K562 (cell line): Measurements from ENCODE around the gene GPR39. TPM values are rescaled to one million over a fixed set of nuclear protein-coding genes. Genes with fewer than 3 reads are reported as not detected.

Experiments
- ATAC-seq: fragments of 200-7000 bp; cut with Tn5 transposase; 3 replicates; pipeline ENCODE4 v1.9.1; 2020; ENCODE audit warnings: moderate library complexity
- BruUV-seq: library from RNA; stranded (reverse); fragments of 400-500 nt; replicated peaks from 2 replicates; lab custom pipeline; 2021; lab: Mats Ljungman, UMichigan
- CTCF ChIA-PET: fragments of 300-600 bp; formaldehyde crosslinking; extraction: SDS; loops from one replicate; lab custom pipeline; 2021; ENCODE audit warnings: low intra/inter-chr PET ratio; lab: Yijun Ruan, JAX
- POLR2A ChIA-PET: fragments of 300-600, 350-650 bp; sonication (Branson Sonifier 250); formaldehyde crosslinking; extraction: SDS; loops from one replicate; lab custom pipeline; 2021; ENCODE audit warnings: antibody characterized with exemption, inconsistent platforms; lab: Yijun Ruan, JAX
- DNase-seq, 4 experiments: peaks; one replicate each; pipeline versions ENCODE4 v3.0.0 to v3.0.0-alpha.2; 2011 to 2018; ENCODE audit warnings: low spot score in 3 of 4, mixed read lengths in 3 of 4; ENCODE audit errors: extremely low read depth in 1 of 4
- FAIRE-seq: peaks from 2 replicates; lab custom pipeline; 2011; peaks lifted over from hg19 to GRCh38; lab: Jason Lieb, UNC
- H2AFZ ChIP-seq: 2 replicates; pipeline ENCODE4 v1.6.0; 2011; ENCODE audit warnings: low read depth, low read length, control low read depth, inconsistent platforms
- H3K27ac ChIP-seq: fragments of 200-600 bp; 3 replicates; pipeline ENCODE4 v1.8.0; 2011; ENCODE audit warnings: low read depth, mild to moderate bottlenecking, control low read depth, inconsistent platforms, low read length, moderate library complexity, mixed read lengths; ENCODE audit errors: extremely low read depth
- H3K27me3 ChIP-seq, 2 experiments: fragments of 300-600 bp in 1 of 2; 2 replicates in 1 of 2; 3 replicates in 1 of 2; pipeline versions ENCODE4 v1.6.0 to v1.8.0; 2011; ENCODE audit warnings: inconsistent platforms in 2 of 2, low read length in 2 of 2, mild to moderate bottlenecking in 1 of 2, mixed read lengths in 1 of 2, moderate library complexity in 1 of 2; ENCODE audit not compliant: control insufficient read depth in 2 of 2, insufficient read depth in 2 of 2
- H3K36me3 ChIP-seq: fragments of 300-600 bp; 3 replicates; pipeline ENCODE4 v1.8.0; 2011; ENCODE audit warnings: mild to moderate bottlenecking, low read length, inconsistent platforms; ENCODE audit not compliant: control insufficient read depth, insufficient read depth
- H3K4me1 ChIP-seq, 2 experiments: fragments of 200-600 bp in 1 of 2; replicated peaks in 1 of 2; 2 replicates in 1 of 2; 3 replicates in 1 of 2; pipeline versions ENCODE4 v1.5.1 to v1.8.0; 2011; ENCODE audit warnings: inconsistent platforms in 2 of 2, low read length in 2 of 2, mild to moderate bottlenecking in 1 of 2, mixed read lengths in 1 of 2, moderate library complexity in 1 of 2; ENCODE audit not compliant: control insufficient read depth in 2 of 2, insufficient read depth in 2 of 2
- H3K4me2 ChIP-seq: 2 replicates; pipeline ENCODE4 v1.6.1; 2011; ENCODE audit warnings: low read length, control low read depth, inconsistent platforms, mixed read lengths; ENCODE audit not compliant: insufficient read depth
- H3K4me3 ChIP-seq: fragments of 200-600 bp; sonication (generic), shearing (Covaris generic); 2 replicates; pipeline ENCODE4 v1.5.1; 2016; ENCODE audit warnings: control low read depth, inconsistent platforms
- H3K79me2 ChIP-seq: fragments of 200-600 bp; 3 replicates; pipeline ENCODE4 v1.8.0; 2011; ENCODE audit warnings: low read length, inconsistent platforms; ENCODE audit not compliant: control insufficient read depth, insufficient read depth
- H3K9ac ChIP-seq, 2 experiments: 2 replicates each; pipeline versions ENCODE4 v1.6.0 to v1.6.1; 2011; ENCODE audit warnings: low read depth in 2 of 2, low read length in 2 of 2, control low read depth in 1 of 2, inconsistent platforms in 1 of 2, mild to moderate bottlenecking in 1 of 2, mixed read lengths in 1 of 2; ENCODE audit not compliant: insufficient read depth in 1 of 2
- H3K9me1 ChIP-seq: one replicate; pipeline ENCODE4 v1.6.0; 2011; ENCODE audit warnings: inconsistent platforms, mild to moderate bottlenecking, low read length, moderate library complexity; ENCODE audit not compliant: control insufficient read depth, insufficient read depth
- H3K9me3 ChIP-seq: replicated peaks from 2 replicates; pipeline ENCODE4 v1.5.1; 2011; ENCODE audit warnings: low read depth, low read length, inconsistent platforms; ENCODE audit not compliant: control insufficient read depth, insufficient read depth
- H4K20me1 ChIP-seq: replicated peaks from 2 replicates; pipeline ENCODE4 v1.6.1; 2011; ENCODE audit warnings: low read length, inconsistent platforms, mixed read lengths; ENCODE audit not compliant: control insufficient read depth, insufficient read depth
- ZBTB33 ChIP-seq: sonication (generic); formaldehyde crosslinking; IDR thresholded peaks from 2 replicates; pipeline ENCODE4 v1.8.1; 2023; ENCODE audit warnings: mild to moderate bottlenecking, missing genetic modification reagents
- WGBS: fragments of 100-300 bp; shearing (Covaris generic); methylation state at CpG from one replicate; pipeline ENCODE4 v1.1.6; 2016; ENCODE audit warnings: low coverage, mixed read lengths; ENCODE audit not compliant: insufficient coverage; ENCODE audit errors: missing lambda C conversion rate; 5-methylcytosine and 5-hydroxymethylcytosine counted together
- in situ Hi-C: fragments of 300-500 bp; cut with MboI; formaldehyde crosslinking; loops from 4 replicates; pipeline ENCODE4 v1.15.0; 2018; ENCODE audit warnings: inconsistent platforms, mixed read lengths
- intact Hi-C: fragments of 100-400 bp; cut with micrococcal nuclease; formaldehyde crosslinking; loops from 2 replicates; pipeline ENCODE4 v1.14.2; 2022
- polyA plus RNA-seq, 8 experiments: library from polyadenylated mRNA; depleted of rRNA in 4 of 8; stranded (reverse) in 5 of 8; unstranded in 3 of 8; fragments of >200 nt; fragmentation: Nextera tagmentation in 2 of 8; fragmentation: Illumina TruSeq in 1 of 8; extraction: Ambion mirVana in 2 of 8; extraction: Trizol in 1 of 8; gene quantifications; 2 replicates each; pipeline versions ENCODE4 v1.2.1 to v1.2.3, GENCODE V29; 2011 to 2014; ENCODE audit warnings: inconsistent platforms in 1 of 8, missing spikeins in 1 of 8
- total RNA-seq, 7 experiments: library from RNA; depleted of rRNA in 6 of 7; stranded (reverse); fragments of >200 nt in 6 of 7; fragmentation: Illumina TruSeq in 2 of 7; extraction: Trizol in 2 of 7; gene quantifications; 2 replicates each; pipeline versions ENCODE4 v1.2.1 to v1.2.3, GENCODE V29; 2011 to 2021; ENCODE audit warnings: low replicate concordance in 1 of 7

The GPR39 gene
- total and polyA plus RNA-seq, 9 of the 15 experiments (the other 6 are each of a cell fraction or from before 2014, with no cell fraction given): 0.04 TPM; not detected in 8

DNA sequence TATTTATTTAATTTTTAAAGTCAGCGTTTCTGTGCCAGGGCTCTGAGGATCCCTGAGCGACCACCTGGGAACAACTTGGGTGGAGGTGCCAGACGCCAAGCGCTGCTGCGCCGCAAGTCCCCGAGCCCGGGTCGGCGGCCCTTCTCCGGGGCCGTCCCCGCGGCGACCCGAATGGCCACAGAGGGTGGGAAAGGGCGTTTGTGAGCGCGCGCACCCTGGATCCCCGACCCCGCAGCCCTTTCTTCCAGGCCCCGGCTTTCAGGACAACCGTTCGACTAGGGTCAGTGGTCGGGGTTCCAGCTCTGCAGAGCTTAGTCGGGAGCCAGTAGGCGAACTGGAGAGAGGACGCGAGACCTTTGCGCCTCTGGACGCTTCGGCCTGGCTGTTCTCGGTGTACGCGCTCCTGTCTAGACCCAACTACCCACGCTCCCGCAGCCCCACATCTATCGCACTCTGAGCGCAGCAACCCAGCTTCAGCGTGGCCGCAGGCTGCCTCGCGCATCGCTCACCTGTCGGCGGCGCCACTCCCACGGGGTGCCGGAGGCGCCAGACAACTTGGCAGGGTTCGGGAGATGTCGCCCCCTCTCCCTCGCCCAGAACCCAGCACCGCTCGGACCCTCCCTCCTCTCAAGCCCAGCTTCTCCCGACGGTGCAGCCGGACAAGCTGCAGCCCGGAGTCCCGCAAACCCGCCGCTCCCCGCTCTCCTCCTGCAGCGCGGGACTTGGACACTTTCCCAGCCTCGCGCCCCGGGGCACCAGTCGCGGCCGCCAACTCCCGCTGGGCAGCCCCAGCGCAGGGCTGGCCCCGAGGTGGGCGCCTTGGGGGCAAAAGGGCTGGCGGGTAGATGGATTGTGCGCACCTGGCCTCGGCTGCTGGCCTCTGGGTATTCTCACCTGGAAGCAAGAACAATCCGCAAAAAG is 252.6 kb downstream of the GPR39 start:
- no peak overlapping the region for H3K4me3 ChIP-seq
- WGBS: 23% methylated on average over 35 of the region's 80 CpGs
- CTCF ChIA-PET: no interaction called here

More for the DNA sequence above, 252.6 kb downstream of the GPR39 start:
- Histone ChIP-seq H3K27ac (no peak overlapping the region), H3K79me2 (no peaks in the 10 kb centered on the region), H3K9me1 (no peaks in the 10 kb centered on the region), H3K36me3 (no peaks in the 10 kb centered on the region), H2AFZ (no peak overlapping the region), H3K4me1 (peaks cover 0 to 12% of the 10 kb centered on the region in 2 experiments; a peak in 1 of 5 replicates), H3K27me3 (peaks cover 2 to 21% of the 10 kb centered on the region in 2 experiments; a peak in 3 of 5 replicates), H4K20me1 (no peaks in the 10 kb centered on the region), H3K9me3 (no peaks in the 10 kb centered on the region), H3K4me2 (no peak overlapping the region), H3K9ac (no peak overlapping the region)
- DNase-seq: no peak
- TF ChIP-seq ZBTB33 (CRISPR knock-in tag): no peak
- POLR2A ChIA-PET: no interaction called here
- in situ Hi-C loops: no loop called here
- no peak for FAIRE-seq
- no TSS peak for BruUV-seq
- intact Hi-C loops: no loop called here
- no peak for ATAC-seq
